ENCODE data around the gene EIF5B. TPM values are rescaled to one million over a fixed set of nuclear protein-coding genes. Genes with fewer than 3 reads are reported as not detected.

The EIF5B gene
- total RNA-seq, 1 experiment from 2014 or later, result 63.1 TPM

- Mint-ChIP-seq H3K27ac (ENCODE audit: unreplicated experiment) (no peak overlapping the region), H3K27me3 (ENCODE audit: unreplicated experiment) (no peaks in the 10 kb centered on the region), H3K4me1 (ENCODE audit: low read depth, unreplicated experiment) (no peaks in the 10 kb centered on the region), H3K9me3 (ENCODE audit: low read depth, unreplicated experiment) (no peaks in the 10 kb centered on the region), H3K36me3 (ENCODE audit: insufficient read depth, unreplicated experiment) (peaks cover 23% of the 10 kb centered on the region), H3K4me3 (ENCODE audit: low read depth, unreplicated experiment) (no peak overlapping the region)
- no peak for DNase-seq
- no TSS peak for BruUV-seq (replicated peaks)
- no peak for TF ChIP-seq CTCF (IDR thresholded peaks at IDR 0.05; ENCODE audit: unreplicated experiment)
- intact Hi-C loops (cut with micrococcal nuclease; ENCODE audit: unreplicated experiment), result no loop called here
- CTCF ChIA-PET, result no interaction called here
Measured at GRCh38 chr2:99448556-99448955, 111.4 kb downstream of the EIF5B start.

- no peak for DNase-seq
- no peaks in the 10 kb centered on the region for H3K9me3 Mint-ChIP-seq (ENCODE audit: low read depth, unreplicated experiment)
- intact Hi-C loops (cut with micrococcal nuclease; ENCODE audit: unreplicated experiment), result no loop called here
- no peak for TF ChIP-seq CTCF (IDR thresholded peaks at IDR 0.05; ENCODE audit: unreplicated experiment)
- H3K4me1 Mint-ChIP-seq (ENCODE audit: low read depth, unreplicated experiment), result no peaks in the 10 kb centered on the region
- BruUV-seq (replicated peaks), result no TSS peak
- H3K27me3 Mint-ChIP-seq (ENCODE audit: unreplicated experiment), result no peaks in the 10 kb centered on the region
- peaks cover 29% of the 10 kb centered on the region for H3K36me3 Mint-ChIP-seq (ENCODE audit: insufficient read depth, unreplicated experiment)
- no peak overlapping the region for H3K4me3 Mint-ChIP-seq (ENCODE audit: low read depth, unreplicated experiment)
- H3K27ac Mint-ChIP-seq (ENCODE audit: unreplicated experiment), result no peak overlapping the region
- CTCF ChIA-PET, result no interaction called here
Measured at GRCh38 chr2:99450199-99450598, 113.0 kb downstream of the EIF5B start.

Other genes with a start within 250 kb of the EIF5B start
- gene C2orf15, start 195.7 kb upstream of the EIF5B start, total RNA-seq (2022), result 6.9 and 7.7 TPM in 2 replicates
- gene TSGA10, start 182.4 kb upstream of the EIF5B start, total RNA-seq (2022), result 14.2 and 16.1 TPM in 2 replicates
- 10.4 and 14.1 TPM in 2 replicates for gene LIPT1, start 182.4 kb upstream of the EIF5B start, total RNA-seq (2022)
- gene MITD1, start 156.3 kb upstream of the EIF5B start, total RNA-seq (2022), result 28.6 and 29.9 TPM in 2 replicates
- 38.8 and 39.0 TPM in 2 replicates for gene MRPL30, start 156.2 kb upstream of the EIF5B start, total RNA-seq (2022)
- not detected in 2 replicates for gene LYG2, start 81.7 kb upstream of the EIF5B start, total RNA-seq (2022)
- 2.3 and 3.5 TPM in 2 replicates for gene LYG1, start 36.2 kb upstream of the EIF5B start, total RNA-seq (2022)
- 39.8 and 40.5 TPM in 2 replicates for gene TXNDC9, start 1.1 kb upstream of the EIF5B start, total RNA-seq (2022)
- gene REV1, start 152.6 kb downstream of the EIF5B start, total RNA-seq (2022), result 38.7 and 49.0 TPM in 2 replicates

Measured in Calu3 (cell line).